GM21529 (cell line): ENCODE data around the gene TMEM95.

Experiments
- ATAC-seq: cut with Tn5 transposase; IDR thresholded peaks from one replicate; pipeline ENCODE4 v1.9.1; 2021; ENCODE audit not compliant: unreplicated experiment

The TMEM95 gene

GRCh38 chr17:7355053-7355452 lies at the start of gene TMEM95:
Gene TMEM95, plus strand, starts transcription at chr17:7355156. Its CDS starts 49 bp downstream, at chr17:7355205.
- ATAC-seq, result no peak

GRCh38 chr17:7306911-7307685 lies 47.9 kb upstream of the TMEM95 start, which contains the start of gene EIF5A:
Gene EIF5A, plus strand, starts transcription at chr17:7307628. Its CDS starts 2,008 bp downstream, at chr17:7309636.
- ATAC-seq, result peak; percentile 59

- ATAC-seq, result peak; percentile 7
Observed at GRCh38 chr17:7307686-7308624, 47.0 kb upstream of the TMEM95 start.

GRCh38 chr17:7308625-7309433 lies 46.1 kb upstream of the TMEM95 start:
- ATAC-seq, result no peak

- no peak for ATAC-seq
Observed at GRCh38 chr17:7309628-7310027, 45.3 kb upstream of the TMEM95 start.

GRCh38 chr17:7311110-7311705 lies 43.7 kb upstream of the TMEM95 start:
- ATAC-seq, result no peak

GRCh38 chr17:7312432-7313087 lies 42.4 kb upstream of the TMEM95 start:
- ATAC-seq, result no peak

- ATAC-seq, result no peak
Observed at GRCh38 chr17:7313088-7313889, 41.7 kb upstream of the TMEM95 start.

GRCh38 chr17:7313890-7314718 lies 40.9 kb upstream of the TMEM95 start:
- ATAC-seq, result no peak

GRCh38 chr17:7314719-7315569 lies 40.0 kb upstream of the TMEM95 start, which contains the start of gene GPS2:
Gene GPS2, minus strand, starts transcription at chr17:7315360. Its CDS starts 308 bp downstream, at chr17:7315052.
- ATAC-seq, result peak; percentile 63

GRCh38 chr17:7315570-7316235 lies 39.3 kb upstream of the TMEM95 start:
- no peak for ATAC-seq

- no peak for ATAC-seq
Observed at GRCh38 chr17:7317161-7317803, 37.7 kb upstream of the TMEM95 start.

GRCh38 chr17:7318121-7318860 lies 36.7 kb upstream of the TMEM95 start:
- ATAC-seq, result no peak

GRCh38 chr17:7321466-7321865 lies 33.5 kb upstream of the TMEM95 start:
- no peak for ATAC-seq

- no peak for ATAC-seq
Observed at GRCh38 chr17:7322520-7323194, 32.3 kb upstream of the TMEM95 start.
